Activated B cell treated with CpG ODN at 0.5 μM for 24 hours (primary cell): ENCODE results near the gene FAN1. TPM values are rescaled to one million over a fixed set of nuclear protein-coding genes. Genes with fewer than 3 reads are reported as not detected.

ENCODE experiments used
- ATAC-seq: fragments of 200-7000 bp; cut with Tn5 transposase; one replicate; pipeline ENCODE4 v1.10.0; 2021; ENCODE audit warnings: low read depth, mild to moderate bottlenecking, moderate library complexity
- CTCF ChIA-PET: fragments of 350-600 bp; sonication (Branson Sonifier 250); formaldehyde crosslinking; loops from one replicate; lab custom pipeline; 2021; ENCODE audit warnings: antibody characterized with exemption; lab: Charles Lee
- POLR2A ChIA-PET: fragments of 350-600 bp; sonication (Branson Sonifier 250); formaldehyde crosslinking; loops from one replicate; lab custom pipeline; 2021; ENCODE audit warnings: antibody characterized with exemption; lab: Charles Lee
- DNase-seq: peaks from one replicate; pipeline ENCODE4 v3.0.0; 2022
- H3K27ac Mint-ChIP-seq: one replicate; pipeline ENCODE4 v1.8.0; 2020; ENCODE audit warnings: mixed read lengths
- H3K27me3 Mint-ChIP-seq: one replicate; pipeline ENCODE4 v1.8.0; 2021; ENCODE audit warnings: mixed read lengths
- H3K36me3 Mint-ChIP-seq: one replicate; pipeline ENCODE4 v1.8.0; 2021; ENCODE audit warnings: low read depth, mixed read lengths
- H3K4me1 Mint-ChIP-seq: one replicate; pipeline ENCODE4 v1.8.0; 2021; ENCODE audit warnings: mixed read lengths
- H3K4me3 Mint-ChIP-seq: one replicate; pipeline ENCODE4 v1.8.0; 2020; ENCODE audit warnings: mild to moderate bottlenecking, mixed read lengths
- H3K9me3 Mint-ChIP-seq: one replicate; pipeline ENCODE4 v1.8.0; 2020; ENCODE audit warnings: mixed read lengths
- CTCF ChIP-seq: fragments of 200-600 bp; IDR thresholded peaks from one replicate; pipeline ENCODE4 v1.8.0; 2022; ENCODE audit warnings: antibody characterized with exemption, mild to moderate bottlenecking
- intact Hi-C: fragments of 100-400 bp; cut with micrococcal nuclease; formaldehyde crosslinking; loops from one replicate; pipeline ENCODE4 v1.15.1; 2024
- total RNA-seq: library from RNA; stranded (reverse); gene quantifications from 2 replicates; pipeline ENCODE4 v1.2.3, GENCODE V29; 2022

Gene FAN1
- total RNA-seq, 1 donor from 2014 or later: 20.8 TPM

GRCh38 chr15:30954674-30955073 is 51.0 kb downstream of the FAN1 start:
- H3K4me3 Mint-ChIP-seq: no peak overlapping the region
- intact Hi-C loops: no loop called here
- ChIA-PET CTCF (no interaction called here), POLR2A (no interaction called here)
- peaks cover 95% of the 10 kb centered on the region for H3K36me3 Mint-ChIP-seq
- ATAC-seq (no peak), DNase-seq (no peak)
- peaks cover under 1% of the 10 kb centered on the region for H3K9me3 Mint-ChIP-seq
- H3K4me1 Mint-ChIP-seq: peaks cover 6% of the 10 kb centered on the region
- H3K27ac Mint-ChIP-seq: no peak overlapping the region
- TF ChIP-seq CTCF: no peak
- no peaks in the 10 kb centered on the region for H3K27me3 Mint-ChIP-seq

- Mint-ChIP-seq H3K4me1 (peaks cover 6% of the 10 kb centered on the region), H3K36me3 (peaks cover 94% of the 10 kb centered on the region), H3K9me3 (no peaks in the 10 kb centered on the region), H3K27me3 (no peaks in the 10 kb centered on the region), H3K27ac (no peak overlapping the region), H3K4me3 (no peak overlapping the region)
- ChIA-PET POLR2A (no interaction called here), CTCF (no interaction called here)
- no peak for ATAC-seq
- intact Hi-C loops: no loop called here
- TF ChIP-seq CTCF: no peak
- DNase-seq: no peak
These were observed 52.8 kb downstream of the FAN1 start for GRCh38 chr15:30956216-30957124.

- ATAC-seq (no peak), DNase-seq (no peak)
- Mint-ChIP-seq H3K36me3 (peaks cover 92% of the 10 kb centered on the region), H3K4me3 (no peak overlapping the region), H3K27me3 (no peaks in the 10 kb centered on the region), H3K27ac (no peak overlapping the region), H3K9me3 (no peaks in the 10 kb centered on the region), H3K4me1 (peaks cover 6% of the 10 kb centered on the region)
- ChIA-PET CTCF (no interaction called here), POLR2A (no interaction called here)
- no peak for TF ChIP-seq CTCF
- intact Hi-C loops: no loop called here
These were observed 54.5 kb downstream of the FAN1 start for GRCh38 chr15:30958219-30958618.

- DNase-seq (no peak), ATAC-seq (no peak)
- CTCF ChIA-PET: interaction anchor here (3.2 kb wide), 1 partner anchor 167 kb away, joined by 17 read pairs; no protein-coding TSS in a partner anchor
- Mint-ChIP-seq H3K9me3 (no peaks in the 10 kb centered on the region), H3K36me3 (peaks cover 83% of the 10 kb centered on the region), H3K4me1 (peaks cover 14% of the 10 kb centered on the region), H3K27ac (peak overlapping the region; percentile 5), H3K27me3 (no peaks in the 10 kb centered on the region), H3K4me3 (no peak overlapping the region)
- intact Hi-C loops: loop anchor here (10.0 kb wide), 1 partner anchor 523 kb away; no protein-coding TSS in a partner anchor
- no peak for TF ChIP-seq CTCF
- POLR2A ChIA-PET: no interaction called here
These were observed 58.4 kb downstream of the FAN1 start for GRCh38 chr15:30962079-30962478.

GRCh38 chr15:30962659-30963058 is 58.9 kb downstream of the FAN1 start:
- H3K9me3 Mint-ChIP-seq: no peaks in the 10 kb centered on the region
- H3K27ac Mint-ChIP-seq: peak overlapping the region; percentile 5
- POLR2A ChIA-PET: no interaction called here
- TF ChIP-seq CTCF: no peak
- ATAC-seq (no peak), DNase-seq (no peak)
- intact Hi-C loops: loop anchor here (10.0 kb wide), 1 partner anchor 522 kb away; no protein-coding TSS in a partner anchor
- CTCF ChIA-PET: interaction anchor here (3.2 kb wide), 1 partner anchor 166 kb away, joined by 17 read pairs; no protein-coding TSS in a partner anchor
- H3K4me1 Mint-ChIP-seq: peaks cover 12% of the 10 kb centered on the region
- no peak overlapping the region for H3K4me3 Mint-ChIP-seq
- H3K27me3 Mint-ChIP-seq: no peaks in the 10 kb centered on the region
- peaks cover 83% of the 10 kb centered on the region for H3K36me3 Mint-ChIP-seq
